Measurements from ENCODE around the gene CDKL4. TPM values are rescaled to one million over a fixed set of nuclear protein-coding genes. Genes with fewer than 3 reads are reported as not detected.
"Not testable (repeated sequence)": the region's sequence is repeated elsewhere in the genome, so short reads cannot be mapped to it uniquely, and the experiment has no call there.

CDKL4 gene
- total RNA-seq, 1 donor from 2014 or later, result 0.20 TPM

DNA sequence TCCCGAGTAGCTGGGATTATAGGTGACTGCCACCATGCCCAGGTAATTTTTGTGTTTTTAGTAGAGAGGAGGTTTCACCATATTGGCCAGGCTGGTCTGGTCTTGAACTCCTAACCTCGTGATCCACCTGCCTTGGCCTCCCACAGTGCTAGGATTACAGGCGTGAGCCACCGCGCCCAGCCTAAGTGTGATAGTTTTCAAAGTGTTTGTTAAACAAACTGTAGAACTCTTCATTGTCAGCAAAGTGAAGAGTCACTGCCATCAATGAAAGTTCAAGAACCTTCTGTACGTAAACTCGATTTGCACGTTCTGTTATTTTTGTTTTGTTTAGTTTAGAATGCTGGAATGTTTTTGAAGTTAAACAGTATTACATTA is 104.9 kb downstream of the CDKL4 start:
- Mint-ChIP-seq H3K27ac (ENCODE audit: unreplicated experiment) (no peak overlapping the region), H3K27me3 (ENCODE audit: low read depth) (no peaks in the 10 kb centered on the region), H3K9me3 (ENCODE audit: low read depth) (no peaks in the 10 kb centered on the region), H3K4me3 (ENCODE audit: unreplicated experiment) (no peak overlapping the region), H3K36me3 (ENCODE audit: low read depth) (no peaks in the 10 kb centered on the region), H3K4me1 (ENCODE audit: low read depth) (peaks cover 17% of the 10 kb centered on the region)
- TF ChIP-seq, protein P1, sequence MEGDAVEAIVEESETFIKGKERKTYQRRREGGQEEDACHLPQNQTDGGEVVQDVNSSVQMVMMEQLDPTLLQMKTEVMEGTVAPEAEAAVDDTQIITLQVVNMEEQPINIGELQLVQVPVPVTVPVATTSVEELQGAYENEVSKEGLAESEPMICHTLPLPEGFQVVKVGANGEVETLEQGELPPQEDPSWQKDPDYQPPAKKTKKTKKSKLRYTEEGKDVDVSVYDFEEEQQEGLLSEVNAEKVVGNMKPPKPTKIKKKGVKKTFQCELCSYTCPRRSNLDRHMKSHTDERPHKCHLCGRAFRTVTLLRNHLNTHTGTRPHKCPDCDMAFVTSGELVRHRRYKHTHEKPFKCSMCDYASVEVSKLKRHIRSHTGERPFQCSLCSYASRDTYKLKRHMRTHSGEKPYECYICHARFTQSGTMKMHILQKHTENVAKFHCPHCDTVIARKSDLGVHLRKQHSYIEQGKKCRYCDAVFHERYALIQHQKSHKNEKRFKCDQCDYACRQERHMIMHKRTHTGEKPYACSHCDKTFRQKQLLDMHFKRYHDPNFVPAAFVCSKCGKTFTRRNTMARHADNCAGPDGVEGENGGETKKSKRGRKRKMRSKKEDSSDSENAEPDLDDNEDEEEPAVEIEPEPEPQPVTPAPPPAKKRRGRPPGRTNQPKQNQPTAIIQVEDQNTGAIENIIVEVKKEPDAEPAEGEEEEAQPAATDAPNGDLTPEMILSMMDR (IDR thresholded peaks at IDR 0.05), result no peak
- no peak for DNase-seq (ENCODE audit: low spot score)

DNA sequence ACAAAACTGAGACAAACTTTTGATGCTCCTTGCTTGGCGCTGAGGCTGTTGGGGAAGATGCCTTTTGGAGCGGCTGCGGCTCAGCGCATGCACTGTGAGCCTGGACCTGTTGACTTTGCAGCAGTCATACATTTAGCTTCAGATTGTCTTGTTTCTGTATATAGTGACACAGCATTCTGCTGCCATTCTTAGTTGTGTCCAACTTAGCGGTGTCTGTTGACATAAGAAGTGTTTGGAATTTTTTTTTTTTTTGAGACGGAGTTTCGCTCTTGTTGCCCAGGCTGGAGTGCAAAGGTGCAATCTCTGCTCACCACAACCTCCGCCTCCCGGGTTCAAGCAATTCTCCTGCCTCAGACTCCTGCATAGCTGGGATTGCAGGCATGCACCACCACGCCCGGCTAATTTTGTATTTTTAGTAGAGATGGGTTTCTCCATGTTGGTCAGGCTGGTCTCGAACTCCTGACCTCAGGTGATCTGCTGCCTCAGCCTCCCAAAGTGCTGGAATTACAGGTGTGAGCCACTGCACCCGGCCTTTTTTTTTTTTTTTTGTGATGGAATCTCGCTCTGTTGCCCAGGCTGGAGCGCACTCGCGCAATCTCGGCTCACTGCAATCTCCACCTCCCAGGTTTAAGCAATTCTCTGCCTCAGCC is 105.5 kb downstream of the CDKL4 start:
- H3K4me3 Mint-ChIP-seq (ENCODE audit: unreplicated experiment); H3K27ac Mint-ChIP-seq (ENCODE audit: unreplicated experiment); H3K9me3 Mint-ChIP-seq (ENCODE audit: low read depth); DNase-seq (ENCODE audit: low spot score); H3K27me3 Mint-ChIP-seq (ENCODE audit: low read depth); H3K36me3 Mint-ChIP-seq (ENCODE audit: low read depth): not testable (repeated sequence)
- peaks cover 17% of the 10 kb centered on the region for H3K4me1 Mint-ChIP-seq (ENCODE audit: low read depth)

DNA sequence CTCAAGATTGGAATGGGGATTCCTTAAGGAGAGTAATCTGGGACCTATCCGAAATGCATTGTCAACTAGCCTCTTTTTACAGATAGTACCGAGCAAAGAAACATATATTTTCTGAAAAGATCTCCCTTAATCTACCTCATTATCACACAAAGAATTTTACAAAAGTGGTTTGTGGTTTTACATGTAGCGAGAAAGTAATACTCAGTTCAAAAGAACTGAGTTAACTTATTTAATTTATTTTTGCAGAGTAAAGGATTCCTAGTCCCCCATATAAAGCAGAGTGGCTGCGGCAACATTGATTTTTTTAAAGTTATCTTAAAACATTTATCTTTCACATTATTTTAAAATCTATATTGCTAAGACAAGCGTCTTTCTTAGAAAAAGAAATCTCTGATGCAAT is 107.0 kb downstream of the CDKL4 start:
- no peak overlapping the region for H3K4me3 Mint-ChIP-seq (ENCODE audit: unreplicated experiment)
- no peak for DNase-seq (ENCODE audit: low spot score)
- H3K36me3 Mint-ChIP-seq (ENCODE audit: low read depth), result no peaks in the 10 kb centered on the region
- peaks cover 13% of the 10 kb centered on the region for H3K4me1 Mint-ChIP-seq (ENCODE audit: low read depth)
- H3K27ac Mint-ChIP-seq (ENCODE audit: unreplicated experiment), result no peak overlapping the region
- H3K27me3 Mint-ChIP-seq (ENCODE audit: low read depth), result no peaks in the 10 kb centered on the region
- TF ChIP-seq, protein P1 (IDR thresholded peaks at IDR 0.05), result no peak
- no peaks in the 10 kb centered on the region for H3K9me3 Mint-ChIP-seq (ENCODE audit: low read depth)

DNA sequence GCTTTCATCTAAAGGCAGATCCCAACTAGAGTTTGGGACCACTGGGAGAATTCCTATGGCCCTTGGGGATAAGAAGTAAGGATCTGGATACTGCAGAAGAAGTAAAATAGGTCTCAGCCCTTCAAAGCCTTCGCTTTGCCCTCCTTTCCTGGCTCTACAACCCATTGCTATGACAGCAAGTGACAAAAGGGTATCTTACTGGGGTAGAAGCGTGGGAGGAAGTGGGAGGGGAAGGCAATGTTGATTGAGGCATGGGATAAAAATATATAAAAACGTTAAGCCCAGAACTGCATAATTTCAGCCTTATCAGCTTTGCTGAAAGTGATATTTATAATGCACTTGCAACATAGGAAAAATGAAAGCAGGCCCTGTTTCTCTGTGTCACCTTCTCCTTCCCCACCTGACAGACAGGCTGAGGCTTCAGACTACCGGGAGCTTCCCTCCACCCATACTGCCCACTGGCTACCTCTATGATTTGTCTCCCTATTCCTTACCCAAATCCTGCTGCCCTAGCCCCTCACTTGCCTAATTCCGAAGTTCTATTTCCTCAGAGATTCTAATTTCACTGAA is 108.0 kb downstream of the CDKL4 start:
- no peak for DNase-seq (ENCODE audit: low spot score)
- Mint-ChIP-seq H3K27me3 (ENCODE audit: low read depth) (no peaks in the 10 kb centered on the region), H3K36me3 (ENCODE audit: low read depth) (no peaks in the 10 kb centered on the region), H3K9me3 (ENCODE audit: low read depth) (no peaks in the 10 kb centered on the region), H3K4me3 (ENCODE audit: unreplicated experiment) (no peak overlapping the region), H3K27ac (ENCODE audit: unreplicated experiment) (no peak overlapping the region), H3K4me1 (ENCODE audit: low read depth) (peaks cover 6% of the 10 kb centered on the region)
- TF ChIP-seq, protein P1 (IDR thresholded peaks at IDR 0.05), result no peak

DNA sequence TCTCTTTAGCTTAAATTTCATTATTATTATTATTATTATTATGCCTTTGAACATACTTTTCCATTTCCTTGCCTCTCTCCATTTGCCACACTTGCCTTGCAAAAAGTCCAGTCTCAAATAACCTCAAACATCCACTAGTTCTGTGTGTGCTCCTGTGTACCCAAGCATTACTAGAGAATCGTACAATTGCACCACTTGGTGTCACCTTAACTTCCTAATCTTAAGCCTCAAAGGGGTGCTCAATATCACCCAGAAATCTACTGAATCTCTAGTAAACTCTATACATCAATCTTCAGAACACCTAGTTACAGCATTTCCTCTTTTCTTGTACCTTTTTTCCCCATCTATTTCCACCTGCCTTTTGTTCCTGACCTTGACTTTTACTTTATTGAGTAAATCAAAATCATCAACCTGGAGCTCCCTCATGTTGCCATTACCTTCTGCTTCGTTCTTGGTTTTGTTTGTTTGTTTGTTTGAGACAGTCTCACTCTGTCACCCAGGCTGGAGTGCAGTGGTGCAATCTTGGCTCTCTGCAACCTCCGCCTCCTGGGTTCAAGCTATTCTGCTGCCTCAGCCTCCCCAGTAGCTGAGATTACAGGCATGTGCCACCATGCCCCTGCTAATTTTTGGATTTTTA is 110.4 kb downstream of the CDKL4 start:
- no peaks in the 10 kb centered on the region for H3K9me3 Mint-ChIP-seq (ENCODE audit: low read depth)
- no peak overlapping the region for H3K4me3 Mint-ChIP-seq (ENCODE audit: unreplicated experiment)
- DNase-seq (ENCODE audit: low spot score), result no peak
- H3K4me1 Mint-ChIP-seq (ENCODE audit: low read depth), result no peaks in the 10 kb centered on the region
- no peaks in the 10 kb centered on the region for H3K36me3 Mint-ChIP-seq (ENCODE audit: low read depth)
- TF ChIP-seq, protein P1 (IDR thresholded peaks at IDR 0.05), result no peak
- H3K27me3 Mint-ChIP-seq (ENCODE audit: low read depth), result no peaks in the 10 kb centered on the region
- H3K27ac Mint-ChIP-seq (ENCODE audit: unreplicated experiment), result no peak overlapping the region
